H1 (cell line): ENCODE data around the gene CBX2. TPM values are rescaled to one million over a fixed set of nuclear protein-coding genes. Genes with fewer than 3 reads are reported as not detected.

Experiments
- CTCF ChIA-PET: fragments of 300-600 bp; sonication (Branson Sonifier 250); formaldehyde crosslinking; loops from one replicate; lab custom pipeline; 2021; ENCODE audit not compliant: partially characterized antibody; lab: Charles Lee
- POLR2A ChIA-PET: fragments of 300-600 bp; sonication (Branson Sonifier 250); formaldehyde crosslinking; loops from one replicate; lab custom pipeline; 2021; ENCODE audit warnings: inconsistent platforms; ENCODE audit not compliant: partially characterized antibody; lab: Charles Lee
- DNase-seq, 2 experiments: peaks; one replicate each; pipeline versions ENCODE4 v3.0.0 to v3.0.0-alpha.2; 2010 to 2022; ENCODE audit warnings: low spot score in 2 of 2, low read depth in 1 of 2, mixed read lengths in 1 of 2
- FAIRE-seq: peaks from 2 replicates; lab custom pipeline; 2011; peaks lifted over from hg19 to GRCh38; lab: Jason Lieb, UNC
- H2AFZ ChIP-seq: 2 replicates; pipeline ENCODE4 v1.8.1; 2012; ENCODE audit warnings: low read length, inconsistent platforms
- H2AK5ac ChIP-seq: 2 replicates; pipeline ENCODE4 v1.6.1; 2013; ENCODE audit warnings: low read depth, low read length
- H2BK120ac ChIP-seq: replicated peaks from 2 replicates; pipeline ENCODE3; 2013; ENCODE audit warnings: low read depth, low read length, inconsistent platforms
- H2BK12ac ChIP-seq: 2 replicates; pipeline ENCODE4 v1.6.1; 2013; ENCODE audit warnings: low read depth, low read length
- H2BK15ac ChIP-seq: 2 replicates; pipeline ENCODE4 v1.6.1; 2013; ENCODE audit warnings: low read length
- H2BK20ac ChIP-seq: 2 replicates; pipeline ENCODE4 v1.6.1; 2013; ENCODE audit warnings: low read length
- H2BK5ac ChIP-seq: 2 replicates; pipeline ENCODE4 v1.6.1; 2013; ENCODE audit warnings: low read depth, low read length
- H3K14ac ChIP-seq: 2 replicates; pipeline ENCODE4 v1.6.1; 2013; ENCODE audit warnings: inconsistent platforms; ENCODE audit not compliant: insufficient read length
- H3K18ac ChIP-seq: 2 replicates; pipeline ENCODE4 v1.6.1; 2013; ENCODE audit warnings: low read length; ENCODE audit errors: extremely low read depth
- H3K23ac ChIP-seq: 2 replicates; pipeline ENCODE4 v1.6.1; 2013; ENCODE audit warnings: inconsistent platforms; ENCODE audit not compliant: insufficient read length
- H3K23me2 ChIP-seq: 2 replicates; pipeline ENCODE4 v1.6.1; 2013; ENCODE audit warnings: low read depth, low read length
- H3K27ac ChIP-seq: 2 replicates; pipeline ENCODE4 v1.6.1; 2011; ENCODE audit warnings: low read depth, low read length, inconsistent platforms
- H3K27me3 ChIP-seq, 4 experiments: replicated peaks in 1 of 4; 1 replicate in 1 of 4; 2 replicates in 3 of 4; pipeline versions ENCODE4 v1.6.1 to v1.8.1; 2011 to 2013; ENCODE audit warnings: low read length in 3 of 4, mild to moderate bottlenecking in 3 of 4, inconsistent platforms in 2 of 4, mixed read lengths in 2 of 4, moderate library complexity in 1 of 4; ENCODE audit not compliant: control insufficient read depth in 3 of 4, insufficient read depth in 3 of 4; ENCODE audit errors: extremely low read depth in 1 of 4
- H3K36me3 ChIP-seq, 4 experiments: 2 replicates each; pipeline versions ENCODE4 v1.6.1 to v1.8.1; 2011 to 2013; ENCODE audit warnings: mild to moderate bottlenecking in 4 of 4, low read length in 3 of 4, moderate library complexity in 2 of 4, control low read depth in 1 of 4, inconsistent platforms in 1 of 4; ENCODE audit not compliant: insufficient read depth in 4 of 4, control insufficient read depth in 2 of 4
- H3K4ac ChIP-seq: replicated peaks from 2 replicates; pipeline ENCODE3; 2013; ENCODE audit warnings: low read length, low read depth, mixed read lengths, inconsistent platforms; ENCODE audit not compliant: insufficient read length
- H3K4me1 ChIP-seq, 4 experiments: replicated peaks in 1 of 4; 1 replicate in 1 of 4; 2 replicates in 3 of 4; pipeline versions ENCODE4 v1.6.1 to v1.8.1; 2011 to 2013; ENCODE audit warnings: low read length in 3 of 4, inconsistent platforms in 2 of 4, mixed read lengths in 1 of 4; ENCODE audit not compliant: insufficient read depth in 4 of 4, control insufficient read depth in 3 of 4
- H3K4me2 ChIP-seq, 2 experiments: 2 replicates each; pipeline versions ENCODE4 v1.6.1 to v1.8.1; 2011 to 2013; ENCODE audit warnings: low read depth in 2 of 2, low read length in 2 of 2, control low read depth in 1 of 2, inconsistent platforms in 1 of 2, mild to moderate bottlenecking in 1 of 2; ENCODE audit not compliant: insufficient read depth in 1 of 2
- H3K4me3 ChIP-seq, 4 experiments: fragments of 200-600, 300-600 bp in 1 of 4; sonication (generic), shearing (Covaris generic), sonication (Bioruptor Twin) in 1 of 4; 2 replicates each; pipeline versions ENCODE4 v1.5.1 to v1.8.1; 2011 to 2016; ENCODE audit warnings: low read length in 4 of 4, low read depth in 3 of 4, control low read depth in 2 of 4, inconsistent platforms in 2 of 4, mild to moderate bottlenecking in 2 of 4, mixed read lengths in 1 of 4, moderate library complexity in 1 of 4; ENCODE audit not compliant: insufficient read depth in 2 of 4; ENCODE audit errors: extremely low read depth in 1 of 4
- H3K56ac ChIP-seq: replicated peaks from 2 replicates; pipeline ENCODE3; 2013; ENCODE audit warnings: low read depth, mild to moderate bottlenecking, mixed read lengths, low read length, inconsistent platforms; ENCODE audit not compliant: insufficient read length
- H3K79me1 ChIP-seq: 2 replicates; pipeline ENCODE4 v1.6.1; 2013; ENCODE audit warnings: low read depth, low read length, control low read depth
- H3K79me2 ChIP-seq, 2 experiments: 2 replicates each; pipeline versions ENCODE4 v1.6.1 to v1.8.1; 2012 to 2013; ENCODE audit warnings: low read length in 2 of 2, mild to moderate bottlenecking in 2 of 2, inconsistent platforms in 1 of 2; ENCODE audit not compliant: insufficient read depth in 2 of 2, control insufficient read depth in 1 of 2
- H3K9ac ChIP-seq, 4 experiments: replicated peaks in 1 of 4; 1 replicate in 1 of 4; 2 replicates in 3 of 4; pipeline versions ENCODE4 v1.6.1 to v1.8.1; 2011 to 2013; ENCODE audit warnings: low read depth in 3 of 4, low read length in 3 of 4, control low read depth in 2 of 4, mild to moderate bottlenecking in 2 of 4, moderate library complexity in 2 of 4, inconsistent platforms in 1 of 4; ENCODE audit errors: extremely low read depth in 1 of 4
- H3K9me3 ChIP-seq, 2 experiments: 2 replicates each; pipeline versions ENCODE4 v1.6.1 to v1.8.1; 2012 to 2013; ENCODE audit warnings: mild to moderate bottlenecking in 2 of 2, moderate library complexity in 2 of 2, control low read depth in 1 of 2, inconsistent platforms in 1 of 2, low read depth in 1 of 2, low read length in 1 of 2, mixed read lengths in 1 of 2; ENCODE audit not compliant: insufficient read depth in 2 of 2
- H4K20me1 ChIP-seq, 2 experiments: replicated peaks in 1 of 2; 2 replicates each; pipeline versions ENCODE3 to v1.8.1; 2011 to 2013; ENCODE audit warnings: inconsistent platforms in 2 of 2, low read length in 2 of 2, mild to moderate bottlenecking in 1 of 2; ENCODE audit not compliant: insufficient read depth in 2 of 2, control insufficient read depth in 1 of 2
- H4K5ac ChIP-seq: 2 replicates; pipeline ENCODE4 v1.6.1; 2013; ENCODE audit warnings: low read length, low read depth, mixed read lengths, inconsistent platforms; ENCODE audit not compliant: insufficient read length
- H4K8ac ChIP-seq: 2 replicates; pipeline ENCODE4 v1.8.0; 2013; ENCODE audit warnings: mild to moderate bottlenecking, moderate library complexity, low read length, inconsistent platforms; ENCODE audit not compliant: insufficient read depth; ENCODE audit errors: extremely low read depth
- H4K91ac ChIP-seq: replicated peaks from 2 replicates; pipeline ENCODE3; 2013; ENCODE audit warnings: low read length, mixed read lengths, inconsistent platforms; ENCODE audit not compliant: insufficient read length
- CHD1 ChIP-seq: IDR thresholded peaks from 2 replicates; pipeline ENCODE4 v1.6.1; 2012; ENCODE audit warnings: low read depth, low read length, improper control_type of control experiment
- CREB1 ChIP-seq: IDR thresholded peaks from 2 replicates; pipeline ENCODE4 v1.6.1; 2012; ENCODE audit warnings: inconsistent platforms
- CTCF ChIP-seq, 3 experiments: IDR thresholded peaks; 1 replicate in 2 of 3; 2 replicates in 1 of 3; pipeline versions ENCODE4 v1.5.1 to v1.6.1; 2011; ENCODE audit warnings: low read length in 3 of 3, mild to moderate bottlenecking in 3 of 3, inconsistent platforms in 2 of 3, low read depth in 1 of 3, moderate library complexity in 1 of 3; ENCODE audit not compliant: insufficient read depth in 1 of 3; ENCODE audit errors: control extremely low read depth in 1 of 3
- RBBP5 ChIP-seq: IDR thresholded peaks from 2 replicates; pipeline ENCODE4 v1.7.1; 2012; ENCODE audit warnings: low read depth, mild to moderate bottlenecking, inconsistent platforms, low read length, moderate library complexity, borderline replicate concordance
- RNF2 ChIP-seq: fragments of 200-900, 300-1000 bp; sonication (generic); IDR thresholded peaks from 2 replicates; pipeline ENCODE4 v1.7.1; 2016; ENCODE audit warnings: borderline replicate concordance, low read depth, mild to moderate bottlenecking, antibody characterized with exemption, low read length; ENCODE audit not compliant: poor library complexity, severe bottlenecking; ENCODE audit errors: missing control alignments
- SUZ12 ChIP-seq: fragments of 200-600 bp; sonication (generic); IDR thresholded peaks from 2 replicates; pipeline ENCODE4 v1.6.1; 2012; ENCODE audit warnings: mild to moderate bottlenecking, inconsistent platforms, low read length, moderate library complexity, mixed read lengths
- TCF12 ChIP-seq: IDR thresholded peaks from 2 replicates; pipeline ENCODE4 v1.6.1; 2011; ENCODE audit warnings: low read depth, mild to moderate bottlenecking, low read length
- WGBS, 2 experiments: shearing (Covaris generic) in 1 of 2; methylation state at CpG; one replicate each; pipeline versions ENCODE4 v1.1.6 to v1.1.7; 2013 to 2015; ENCODE audit warnings: low lambda C conversion rate in 2 of 2, mixed read lengths in 2 of 2, inconsistent platforms in 1 of 2, low coverage in 1 of 2, missing lambda C conversion rate in 1 of 2; ENCODE audit not compliant: insufficient replicate concordance in 2 of 2, insufficient coverage in 1 of 2, insufficient read length in 1 of 2; ENCODE audit errors: extremely low coverage in 1 of 2, missing lambda C conversion rate in 1 of 2; 5-methylcytosine and 5-hydroxymethylcytosine counted together
- polyA plus RNA-seq, 7 experiments: library from polyadenylated mRNA; depleted of rRNA in 3 of 7; stranded (reverse) in 5 of 7; unstranded in 2 of 7; fragments of >200 nt in 5 of 7; fragments of 200-250 nt in 2 of 7; gene quantifications; 1 replicate in 5 of 7; 2 replicates in 1 of 7; 4 replicates in 1 of 7; pipeline versions ENCODE4 v1.2.1 to v1.2.3, GENCODE V29; 2011 to 2013; ENCODE audit warnings: missing spikeins in 2 of 7, mixed read lengths in 2 of 7
- total RNA-seq: library from RNA; stranded (reverse); fragmentation: NEBNext Ultra II Directional; extraction: Animal tissue kit (Norgen Biotek cat#: 25700); gene quantifications from 2 replicates; pipeline ENCODE4 v1.2.1, GENCODE V29; 2021

Gene CBX2
- total and polyA plus RNA-seq, 2 of the 8 experiments (the other 6 are each of a cell fraction or from before 2014, with no cell fraction given): 64.3 to 83.9 TPM

- H3K56ac ChIP-seq: no peak overlapping the region
- H3K79me2 ChIP-seq: no peaks in the 10 kb centered on the region
- peak overlapping the region; percentile 32 for H3K18ac ChIP-seq
- no peaks in the 10 kb centered on the region for H3K79me1 ChIP-seq
- H2BK15ac ChIP-seq: no peak overlapping the region; the same call in 1 of the 2 replicates
- no peak overlapping the region for H3K9ac ChIP-seq
- H3K9me3 ChIP-seq: no peaks in the 10 kb centered on the region
- H4K8ac ChIP-seq: no peak overlapping the region; the same call in 1 of the 2 replicates
- DNase-seq (peak in 1 of 2 experiments; percentile 71), FAIRE-seq (no peak)
- H3K23ac ChIP-seq: no peak overlapping the region
- H2AFZ ChIP-seq: no peak overlapping the region
- no peak overlapping the region for H3K14ac ChIP-seq
- H4K5ac ChIP-seq: no peak overlapping the region
- no peak overlapping the region for H3K4ac ChIP-seq
- H2BK12ac ChIP-seq: no peak overlapping the region
- H3K4me1 ChIP-seq: peaks cover 6 to 53% (median 36%) of the 10 kb centered on the region in 4 experiments
- H3K4me3 ChIP-seq: peak overlapping the region in 2 of 4 experiments; percentile 19 to 63; a peak in 4 of 8 replicates
- ChIA-PET POLR2A (interaction anchor here (0.8 to 15.2 kb wide), 4 partner anchors 8 to 44 kb away, joined by 3 to 374 read pairs (median 12); no protein-coding TSS in a partner anchor), CTCF (interaction anchor here (1.0 to 24.7 kb wide), 17 partner anchors 8 to 171 kb away, joined by 3 to 576 read pairs (median 9); partner anchors contain the start of gene CBX8)
- H2AK5ac ChIP-seq: no peak overlapping the region
- H4K20me1 ChIP-seq: peaks cover 7 to 13% of the 10 kb centered on the region in 2 experiments
- peaks cover 18% of the 10 kb centered on the region; the same call in 1 of the 2 replicates for H3K23me2 ChIP-seq
- H2BK20ac ChIP-seq: no peak overlapping the region
- H2BK120ac ChIP-seq: no peak overlapping the region
- peaks cover 58 to 93% (median 89%) of the 10 kb centered on the region in 4 experiments for H3K27me3 ChIP-seq
- 0 out of 2 replicates have a peak overlapping the region, but pooled peaks have one; percentile 35 for H2BK5ac ChIP-seq
- H4K91ac ChIP-seq: no peak overlapping the region
- H3K36me3 ChIP-seq: peaks cover 0 to 4% (median 0%) of the 10 kb centered on the region in 4 experiments; a peak in 1 of 8 replicates
- H3K4me2 ChIP-seq: peak overlapping the region; percentile 75 to 88
- WGBS, 2 experiments: 8% methylated on average over 29 of the region's 83 CpGs; no CpG with 5 or more reads in 1 of the 2 experiments
- H3K27ac ChIP-seq: no peak overlapping the region
- TF ChIP-seq SUZ12 (peak; percentile 93), CTCF (IDR thresholded peaks at IDR 0.05; ENCODE audit: control extremely low read depth in 1 of 3, insufficient read depth in 1 of 3, low read depth in 1 of 3, low read length in 3 of 3) (no peak), CHD1 (no peak), RBBP5 (0 out of 2 replicates have a peak, but pooled peaks have one; percentile 17), CREB1 (0 out of 2 replicates have a peak, but pooled peaks have one; percentile 7), TCF12 (no peak), RNF2 (peak; percentile 90)
Measured at GRCh38 chr17:79833744-79834564, 56.0 kb downstream of the CBX2 start.
